Measurements from ENCODE around the gene MGAT4A. TPM values are rescaled to one million over a fixed set of nuclear protein-coding genes. Genes with fewer than 3 reads are reported as not detected.
A peak's percentile ranks its signal among the peaks of the same experiment; 100 is the strongest.

MGAT4A gene
- total and polyA plus RNA-seq, 8 donors, result 14.1 to 72.1 (median 56.7) TPM

GRCh38 chr2:98715812-98716451 lies 15.0 kb downstream of the MGAT4A start:
- FAIRE-seq (no peak), DNase-seq (no peak), ATAC-seq (no peak)
- H3K9me3 ChIP-seq, result no peaks in the 10 kb centered on the region
- TF ChIP-seq, protein P1, sequence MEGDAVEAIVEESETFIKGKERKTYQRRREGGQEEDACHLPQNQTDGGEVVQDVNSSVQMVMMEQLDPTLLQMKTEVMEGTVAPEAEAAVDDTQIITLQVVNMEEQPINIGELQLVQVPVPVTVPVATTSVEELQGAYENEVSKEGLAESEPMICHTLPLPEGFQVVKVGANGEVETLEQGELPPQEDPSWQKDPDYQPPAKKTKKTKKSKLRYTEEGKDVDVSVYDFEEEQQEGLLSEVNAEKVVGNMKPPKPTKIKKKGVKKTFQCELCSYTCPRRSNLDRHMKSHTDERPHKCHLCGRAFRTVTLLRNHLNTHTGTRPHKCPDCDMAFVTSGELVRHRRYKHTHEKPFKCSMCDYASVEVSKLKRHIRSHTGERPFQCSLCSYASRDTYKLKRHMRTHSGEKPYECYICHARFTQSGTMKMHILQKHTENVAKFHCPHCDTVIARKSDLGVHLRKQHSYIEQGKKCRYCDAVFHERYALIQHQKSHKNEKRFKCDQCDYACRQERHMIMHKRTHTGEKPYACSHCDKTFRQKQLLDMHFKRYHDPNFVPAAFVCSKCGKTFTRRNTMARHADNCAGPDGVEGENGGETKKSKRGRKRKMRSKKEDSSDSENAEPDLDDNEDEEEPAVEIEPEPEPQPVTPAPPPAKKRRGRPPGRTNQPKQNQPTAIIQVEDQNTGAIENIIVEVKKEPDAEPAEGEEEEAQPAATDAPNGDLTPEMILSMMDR (IDR thresholded peaks at IDR 0.05), result no peak
- 88% methylated on average over 9 of the region's 9 CpGs for WGBS, 2 donors
- no peaks in the 10 kb centered on the region for H3K27me3 ChIP-seq
- no peak overlapping the region for H3K27ac ChIP-seq
- peaks cover 17 to 20% (median 19%) of the 10 kb centered on the region in 3 donors for H3K4me1 ChIP-seq
- intact Hi-C loops (cut with DNase I), result loop anchor here in 2 of 3 donors (5.0 to 10.0 kb wide), 2 partner anchors 54 to 61 kb away; no protein-coding TSS in a partner anchor
- peaks cover 0 to under 1% (median 0%) of the 10 kb centered on the region in 3 donors for H3K36me3 ChIP-seq
- H3K4me3 ChIP-seq, result no peak overlapping the region

GRCh38 chr2:98713332-98714015 lies 17.5 kb downstream of the MGAT4A start:
- Histone ChIP-seq H3K9me3 (no peaks in the 10 kb centered on the region), H3K36me3 (no peaks in the 10 kb centered on the region), H3K27me3 (no peaks in the 10 kb centered on the region), H3K4me3 (no peak overlapping the region), H3K4me1 (peaks cover 31 to 40% (median 32%) of the 10 kb centered on the region in 3 donors), H3K27ac (peak overlapping the region in 1 of 4 donors; percentile 14)
- WGBS, 2 donors, result 36 to 47% methylated on average over 4 of the region's 4 CpGs
- no peak for FAIRE-seq
- DNase-seq, result no peak
- no peak for ATAC-seq
- intact Hi-C loops (cut with DNase I), result loop anchor here in 1 of 3 donors (10.0 kb wide), 1 partner anchor 59 kb away; no protein-coding TSS in a partner anchor
- TF ChIP-seq, protein P1 (IDR thresholded peaks at IDR 0.05), result no peak

DNA sequence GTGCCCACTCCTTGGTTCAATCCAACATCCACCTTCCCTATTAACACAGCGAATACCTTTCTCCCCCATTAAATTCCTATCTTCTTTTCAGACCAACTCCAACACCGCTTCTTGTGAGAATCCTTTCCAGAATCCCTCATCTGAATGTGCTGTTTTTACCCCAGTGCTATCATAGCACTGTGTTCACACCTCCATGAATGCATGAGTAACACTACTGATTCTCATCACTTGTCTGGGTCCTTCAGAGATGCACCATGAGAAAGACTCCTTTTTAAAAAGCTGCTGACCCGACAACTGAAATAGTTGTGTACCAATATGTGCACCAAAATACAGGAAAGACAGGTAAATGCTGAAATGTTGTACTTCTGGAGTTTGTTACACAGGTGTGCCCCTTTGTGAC lies 18.8 kb downstream of the MGAT4A start:
- TF ChIP-seq, protein P1 (IDR thresholded peaks at IDR 0.05), result no peak
- H3K4me1 ChIP-seq, result peaks cover 33 to 54% (median 38%) of the 10 kb centered on the region in 3 donors

DNA sequence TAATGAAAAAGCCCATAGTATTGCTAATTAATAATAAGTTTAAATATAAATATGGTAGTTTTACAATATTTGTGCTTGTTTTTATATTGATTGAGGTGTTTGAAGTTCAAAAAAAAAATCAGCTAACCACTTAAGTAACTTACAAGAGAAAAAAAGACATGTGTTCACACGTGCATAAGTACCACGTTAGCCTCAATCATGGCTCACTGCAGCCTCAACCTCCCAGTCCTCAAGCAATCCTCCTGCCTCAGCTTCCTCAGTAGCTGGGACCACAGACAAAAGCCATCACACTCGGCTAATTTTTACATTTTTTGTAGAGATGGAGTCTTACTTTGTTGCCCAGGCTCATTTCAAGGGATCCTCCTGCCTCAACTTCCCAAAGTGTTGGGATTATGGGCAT lies 19.4 kb downstream of the MGAT4A start:
- no peak for ATAC-seq
- FAIRE-seq, result no peak
- DNase-seq, result no peak
- H3K4me3 ChIP-seq, result no peak overlapping the region
- H3K4me1 ChIP-seq, result peaks cover 33 to 58% (median 38%) of the 10 kb centered on the region in 3 donors
- 65 to 70% methylated on average over 3 of the region's 3 CpGs for WGBS, 2 donors
- no peaks in the 10 kb centered on the region for H3K27me3 ChIP-seq
- H3K36me3 ChIP-seq, result no peaks in the 10 kb centered on the region
- H3K27ac ChIP-seq, result no peak overlapping the region
- TF ChIP-seq, protein P1 (IDR thresholded peaks at IDR 0.05), result no peak
- H3K9me3 ChIP-seq, result no peaks in the 10 kb centered on the region
- intact Hi-C loops (cut with DNase I), result loop anchor here in 1 of 3 donors (10.0 kb wide), 1 partner anchor 57 kb away; no protein-coding TSS in a partner anchor

More for the DNA sequence above, 18.8 kb downstream of the MGAT4A start:
- intact Hi-C loops (cut with DNase I), result loop anchor here in 1 of 3 donors (10.0 kb wide), 1 partner anchor 57 kb away; no protein-coding TSS in a partner anchor
- 93 to 96% methylated on average over 3 of the region's 3 CpGs for WGBS, 2 donors
- Histone ChIP-seq H3K27me3 (no peaks in the 10 kb centered on the region), H3K9me3 (no peaks in the 10 kb centered on the region), H3K4me3 (no peak overlapping the region), H3K36me3 (no peaks in the 10 kb centered on the region), H3K27ac (no peak overlapping the region)
- FAIRE-seq, result no peak
- no peak for ATAC-seq
- DNase-seq, result no peak
